ENCODE measurements around the gene FUNDC2. TPM values are rescaled to one million over a fixed set of nuclear protein-coding genes. Genes with fewer than 3 reads are reported as not detected.

The FUNDC2 gene
- total and polyA plus RNA-seq, 2 of the 13 experiments (the other 11 are each of a cell fraction or from before 2014, with no cell fraction given): 65.3 to 109 TPM

- Histone ChIP-seq H2AFZ (ENCODE audit: low read length) (no peak overlapping the region), H3K27ac (ENCODE audit: extremely low read length, insufficient read depth, low read length) (no peak overlapping the region), H3K36me3 (replicated peaks in 1 of 2; ENCODE audit: control insufficient read depth in 1 of 2, insufficient read depth in 2 of 2, low read length in 2 of 2) (peaks cover 2 to 3% of the 10 kb centered on the region in 2 experiments; a peak in 3 of 5 replicates), H3K79me2 (ENCODE audit: insufficient read depth, low read length) (no peaks in the 10 kb centered on the region), H3K9me3 (ENCODE audit: low read length) (no peaks in the 10 kb centered on the region), H3K4me2 (ENCODE audit: low read depth, low read length) (no peak overlapping the region), H4K20me1 (ENCODE audit: insufficient read depth, low read length) (no peaks in the 10 kb centered on the region), H3K27me3 (ENCODE audit: control insufficient read depth in 1 of 2, insufficient read depth in 2 of 2, low read length in 2 of 2) (no peaks in the 10 kb centered on the region), H3K9ac (ENCODE audit: insufficient read depth, low read depth, low read length) (no peak overlapping the region), H3K4me1 (ENCODE audit: insufficient read depth, low read length) (peaks cover 12% of the 10 kb centered on the region), H3K4me3 (replicated peaks in 1 of 3; ENCODE audit: insufficient read depth in 1 of 3, low read depth in 2 of 3, low read length in 3 of 3) (no peak overlapping the region)
- ATAC-seq (no peak), FAIRE-seq (no peak), DNase-seq (ENCODE audit: low spot score) (no peak)
- no TSS peak for BruUV-seq (replicated peaks)
- in situ Hi-C loops (cut with HindIII; ENCODE audit: extremely low pct_ligation_motif_present, low pct_unique_long_range_greater_than_20kb) (loop anchor here (10.0 kb wide), 1 partner anchor 69 kb away; no protein-coding TSS in a partner anchor), intact Hi-C loops (cut with micrococcal nuclease; ENCODE audit: unreplicated experiment) (no loop called here)
- CTCF ChIA-PET (ENCODE audit: low intra/inter-chr PET ratio, low total read pairs): no interaction called here
- 100% methylated on average over 3 of the region's 3 CpGs for WGBS (ENCODE audit: low lambda C conversion rate)
- TF ChIP-seq ZNF768 (CRISPR knock-in tag; IDR thresholded peaks at IDR 0.05) (no peak), PAWR (CRISPR knock-in tag; IDR thresholded peaks at IDR 0.05; ENCODE audit: borderline replicate concordance) (no peak), ZNF766 (CRISPR knock-in tag; IDR thresholded peaks at IDR 0.05; ENCODE audit: borderline replicate concordance) (no peak), ZNF713 (CRISPR knock-in tag; IDR thresholded peaks at IDR 0.05) (no peak), MLLT10 (CRISPR knock-in tag; IDR thresholded peaks at IDR 0.05) (no peak), ZNF3 (CRISPR knock-in tag; IDR thresholded peaks at IDR 0.05) (no peak), ZNF644 (CRISPR knock-in tag; IDR thresholded peaks at IDR 0.05; ENCODE audit: low read depth) (no peak), ZZZ3 (CRISPR knock-in tag; IDR thresholded peaks at IDR 0.05; ENCODE audit: borderline replicate concordance) (no peak), AGO1 (IDR thresholded peaks at IDR 0.05; ENCODE audit: low read depth, low read length, poor library complexity, severe bottlenecking) (no peak)
- POLR2A ChIA-PET: no interaction called here
These were observed 27.0 kb downstream of the FUNDC2 start for GRCh38 chrX:155053656-155054055.

- Histone ChIP-seq H2AFZ (ENCODE audit: low read length) (no peak overlapping the region), H3K36me3 (replicated peaks in 1 of 2; ENCODE audit: control insufficient read depth in 1 of 2, insufficient read depth in 2 of 2, low read length in 2 of 2) (peaks cover 2 to 3% of the 10 kb centered on the region in 2 experiments; a peak in 3 of 5 replicates), H3K9me3 (ENCODE audit: low read length) (no peaks in the 10 kb centered on the region), H3K9ac (ENCODE audit: insufficient read depth, low read depth, low read length) (no peak overlapping the region), H3K27ac (ENCODE audit: extremely low read length, insufficient read depth, low read length) (no peak overlapping the region), H3K4me3 (replicated peaks in 1 of 3; ENCODE audit: insufficient read depth in 1 of 3, low read depth in 2 of 3, low read length in 3 of 3) (no peak overlapping the region), H3K4me2 (ENCODE audit: low read depth, low read length) (no peak overlapping the region), H3K79me2 (ENCODE audit: insufficient read depth, low read length) (no peaks in the 10 kb centered on the region), H3K27me3 (ENCODE audit: control insufficient read depth in 1 of 2, insufficient read depth in 2 of 2, low read length in 2 of 2) (no peaks in the 10 kb centered on the region), H3K4me1 (ENCODE audit: insufficient read depth, low read length) (peaks cover 12% of the 10 kb centered on the region), H4K20me1 (ENCODE audit: insufficient read depth, low read length) (no peaks in the 10 kb centered on the region)
- ChIA-PET CTCF (ENCODE audit: low intra/inter-chr PET ratio, low total read pairs) (no interaction called here), POLR2A (no interaction called here)
- no TSS peak for BruUV-seq (replicated peaks)
- ATAC-seq (no peak), FAIRE-seq (no peak), DNase-seq (ENCODE audit: low spot score) (no peak)
- WGBS (ENCODE audit: low lambda C conversion rate): 99% methylated on average over 4 of the region's 4 CpGs
- intact Hi-C loops (cut with micrococcal nuclease; ENCODE audit: unreplicated experiment) (no loop called here), in situ Hi-C loops (cut with HindIII; ENCODE audit: extremely low pct_ligation_motif_present, low pct_unique_long_range_greater_than_20kb) (loop anchor here (10.0 kb wide), 1 partner anchor 69 kb away; no protein-coding TSS in a partner anchor)
- TF ChIP-seq ZMAT5 (CRISPR knock-in tag; IDR thresholded peaks at IDR 0.05; ENCODE audit: borderline replicate concordance, low read depth) (no peak), TCF12 (IDR thresholded peaks at IDR 0.05) (no peak), TCF12 (CRISPR knock-in tag; IDR thresholded peaks at IDR 0.05) (no peak), ZBTB26 (CRISPR knock-in tag; IDR thresholded peaks at IDR 0.05; ENCODE audit: borderline replicate concordance) (no peak), KLF6 (CRISPR knock-in tag; IDR thresholded peaks at IDR 0.05) (no peak), ATAD3A (CRISPR knock-in tag; IDR thresholded peaks at IDR 0.05) (no peak), ZNF263 (CRISPR knock-in tag; IDR thresholded peaks at IDR 0.05) (no peak), ZNF781 (CRISPR knock-in tag; IDR thresholded peaks at IDR 0.05; ENCODE audit: borderline replicate concordance, not compliant biosample characterization) (no peak), KDM5B (CRISPR knock-in tag; IDR thresholded peaks at IDR 0.05; ENCODE audit: borderline replicate concordance) (no peak), NR2F1 (CRISPR knock-in tag; IDR thresholded peaks at IDR 0.05) (no peak), ZNF737 (CRISPR knock-in tag; IDR thresholded peaks at IDR 0.05; ENCODE audit: borderline replicate concordance) (no peak)
These were observed 27.6 kb downstream of the FUNDC2 start for GRCh38 chrX:155054255-155054654.

Measured in HepG2 (cell line).